HepG2 (cell line): ENCODE results near the gene OSBPL8. TPM values are rescaled to one million over a fixed set of nuclear protein-coding genes. Genes with fewer than 3 reads are reported as not detected.

Source experiments
- ATAC-seq: fragments of 200-7000 bp; cut with Tn5 transposase; 3 replicates; pipeline ENCODE4 v1.9.1; 2020; ENCODE audit warnings: mild to moderate bottlenecking, moderate library complexity
- BruUV-seq: library from RNA; stranded (reverse); fragments of 400-500 nt; replicated peaks from 2 replicates; lab custom pipeline; 2021; lab: Mats Ljungman, UMichigan
- CTCF ChIA-PET: fragments of 300-600 bp; formaldehyde crosslinking; extraction: SDS; loops from one replicate; lab custom pipeline; 2021; ENCODE audit warnings: low total read pairs, inconsistent platforms, low intra/inter-chr PET ratio; lab: Yijun Ruan, JAX
- POLR2A ChIA-PET: fragments of 350-600 bp; sonication (Branson Sonifier 250); formaldehyde crosslinking; loops from one replicate; lab custom pipeline; 2020; ENCODE audit warnings: antibody characterized with exemption, inconsistent platforms; lab: Yijun Ruan, JAX
- DNase-seq: peaks from one replicate; pipeline ENCODE4 v3.0.0-alpha.2; 2015; ENCODE audit warnings: low spot score
- FAIRE-seq: peaks from 3 replicates; lab custom pipeline; 2011; peaks lifted over from hg19 to GRCh38; lab: Jason Lieb, UNC
- H2AFZ ChIP-seq: one replicate; pipeline ENCODE4 v1.6.1; 2011; ENCODE audit warnings: low read length, inconsistent platforms
- H3K27ac ChIP-seq: fragments of 300-600 bp; 3 replicates; pipeline ENCODE4 v1.8.0; 2011; ENCODE audit warnings: mixed run types, mild to moderate bottlenecking, mixed read lengths, low read length, inconsistent platforms; ENCODE audit not compliant: insufficient read depth; ENCODE audit errors: extremely low read length
- H3K27me3 ChIP-seq, 2 experiments: fragments of 200-600 bp in 1 of 2; 2 replicates in 1 of 2; 3 replicates in 1 of 2; pipeline versions ENCODE4 v1.6.0 to v1.8.0; 2011; ENCODE audit warnings: low read length in 2 of 2, mild to moderate bottlenecking in 2 of 2, moderate library complexity in 2 of 2, inconsistent platforms in 1 of 2; ENCODE audit not compliant: insufficient read depth in 2 of 2, control insufficient read depth in 1 of 2
- H3K36me3 ChIP-seq, 2 experiments: fragments of 200-600 bp in 1 of 2; replicated peaks in 1 of 2; 2 replicates in 1 of 2; 3 replicates in 1 of 2; pipeline versions ENCODE4 v1.5.1 to v1.8.0; 2011; ENCODE audit warnings: low read length in 2 of 2, inconsistent platforms in 1 of 2; ENCODE audit not compliant: insufficient read depth in 2 of 2, control insufficient read depth in 1 of 2
- H3K4me1 ChIP-seq: 2 replicates; pipeline ENCODE4 v1.5.1; 2012; ENCODE audit warnings: low read length, inconsistent platforms; ENCODE audit not compliant: insufficient read depth
- H3K4me2 ChIP-seq: 2 replicates; pipeline ENCODE4 v1.6.0; 2011; ENCODE audit warnings: low read depth, low read length, inconsistent platforms
- H3K4me3 ChIP-seq, 3 experiments: fragments of 200-600 bp in 1 of 3; sonication (generic), shearing (Covaris generic) in 1 of 3; replicated peaks in 1 of 3; 2 replicates each; pipeline ENCODE4 v1.5.1; 2011 to 2016; ENCODE audit warnings: low read length in 3 of 3, inconsistent platforms in 2 of 3, low read depth in 2 of 3, mild to moderate bottlenecking in 2 of 3, control low read depth in 1 of 3, mixed read lengths in 1 of 3; ENCODE audit not compliant: insufficient read depth in 1 of 3
- H3K79me2 ChIP-seq: one replicate; pipeline ENCODE4 v1.6.1; 2011; ENCODE audit warnings: low read length, inconsistent platforms; ENCODE audit not compliant: insufficient read depth
- H3K9ac ChIP-seq: 2 replicates; pipeline ENCODE4 v1.6.0; 2011; ENCODE audit warnings: mild to moderate bottlenecking, low read depth, low read length, inconsistent platforms; ENCODE audit not compliant: insufficient read depth
- H3K9me3 ChIP-seq: 2 replicates; pipeline ENCODE4 v1.5.1; 2012; ENCODE audit warnings: mild to moderate bottlenecking, low read length
- H4K20me1 ChIP-seq: 2 replicates; pipeline ENCODE4 v1.6.0; 2011; ENCODE audit warnings: inconsistent platforms, mild to moderate bottlenecking, low read length, moderate library complexity; ENCODE audit not compliant: insufficient read depth
- EHMT2 ChIP-seq: fragments of 200-600 bp; sonication (generic); IDR thresholded peaks from 2 replicates; pipeline ENCODE4 v1.7.0; 2017; ENCODE audit warnings: antibody characterized with exemption, low read depth, low read length, borderline replicate concordance
- HNRNPLL ChIP-seq: fragments of 200-400 bp; formaldehyde crosslinking; IDR thresholded peaks from 2 replicates; pipeline ENCODE4 v1.6.1; 2017; ENCODE audit warnings: mild to moderate bottlenecking, low read depth, low read length; ENCODE audit not compliant: poor library complexity, severe bottlenecking
- IRX3 ChIP-seq: sonication (generic); formaldehyde crosslinking; IDR thresholded peaks from 2 replicates; pipeline ENCODE4 v1.8.1; 2023; ENCODE audit warnings: mild to moderate bottlenecking, low read depth, missing genetic modification reagents, borderline replicate concordance
- KLF6 ChIP-seq: IDR thresholded peaks from 2 replicates; pipeline ENCODE4 v1.8.0; 2016; ENCODE audit warnings: missing biosample characterization, missing genetic modification reagents
- MZF1 ChIP-seq: sonication (generic); formaldehyde crosslinking; IDR thresholded peaks from 2 replicates; pipeline ENCODE4 v1.8.1; 2023; ENCODE audit warnings: mild to moderate bottlenecking, missing genetic modification reagents, borderline replicate concordance
- NAIF1 ChIP-seq: sonication (generic); formaldehyde crosslinking; IDR thresholded peaks from 2 replicates; pipeline ENCODE4 v1.5.0; 2020; ENCODE audit warnings: mild to moderate bottlenecking, missing genetic modification reagents, borderline replicate concordance
- NCOA2 ChIP-seq: sonication (generic); formaldehyde crosslinking; IDR thresholded peaks from 2 replicates; pipeline ENCODE4 v1.8.0; 2022; ENCODE audit warnings: inconsistent platforms
- NFYC ChIP-seq: IDR thresholded peaks from 2 replicates; pipeline ENCODE4 v1.6.1; 2016; ENCODE audit warnings: missing genetic modification reagents, missing compliant biosample characterization
- PCBP1 ChIP-seq: fragments of 200-400 bp; formaldehyde crosslinking; IDR thresholded peaks from 2 replicates; pipeline ENCODE4 v1.6.1; 2017; ENCODE audit warnings: mild to moderate bottlenecking, low read depth, low read length, borderline replicate concordance
- PHF21A ChIP-seq: sonication (generic); formaldehyde crosslinking; IDR thresholded peaks from 2 replicates; pipeline ENCODE4 v1.5.0; 2020; ENCODE audit warnings: mild to moderate bottlenecking, missing genetic modification reagents
- POGZ ChIP-seq: sonication (generic); formaldehyde crosslinking; IDR thresholded peaks from 2 replicates; pipeline ENCODE4 v1.4.0; 2020; ENCODE audit warnings: mild to moderate bottlenecking, missing genetic modification reagents
- ZNF251 ChIP-seq: sonication (generic); formaldehyde crosslinking; IDR thresholded peaks from 2 replicates; pipeline ENCODE4 v1.9.0; 2021; ENCODE audit warnings: mild to moderate bottlenecking, missing genetic modification reagents
- ZNF256 ChIP-seq: sonication (generic); formaldehyde crosslinking; conservative IDR thresholded peaks from 2 replicates; pipeline ENCODE4 v1.4.0; 2020; ENCODE audit warnings: missing genetic modification reagents
- ZNF44 ChIP-seq: sonication (generic); formaldehyde crosslinking; IDR thresholded peaks from 2 replicates; pipeline ENCODE4 v1.5.1; 2020; ENCODE audit warnings: mild to moderate bottlenecking, missing genetic modification reagents
- ZNF510 ChIP-seq: sonication (generic); formaldehyde crosslinking; IDR thresholded peaks from 2 replicates; pipeline ENCODE4 v1.4.0; 2020; ENCODE audit warnings: low read depth, mild to moderate bottlenecking, missing genetic modification reagents
- ZNF530 ChIP-seq: sonication (generic); formaldehyde crosslinking; IDR thresholded peaks from 2 replicates; pipeline ENCODE4 v1.5.0; 2020; ENCODE audit warnings: low read depth, mild to moderate bottlenecking, missing genetic modification reagents
- ZNF570 ChIP-seq: sonication (generic); formaldehyde crosslinking; IDR thresholded peaks from 2 replicates; pipeline ENCODE4 v1.4.0; 2020; ENCODE audit warnings: mild to moderate bottlenecking, missing genetic modification reagents, borderline replicate concordance
- ZSCAN21 ChIP-seq: sonication (generic); formaldehyde crosslinking; IDR thresholded peaks from 2 replicates; pipeline ENCODE4 v1.8.0; 2022; ENCODE audit warnings: mild to moderate bottlenecking, missing genetic modification reagents, moderate library complexity, borderline replicate concordance
- WGBS: methylation state at CpG from one replicate; pipeline ENCODE4 v1.1.6; 2017; ENCODE audit warnings: low lambda C conversion rate; 5-methylcytosine and 5-hydroxymethylcytosine counted together
- in situ Hi-C: cut with HindIII; loops from 2 replicates; pipeline ENCODE4 v1.10.0; 2017; ENCODE audit warnings: low pct_unique_long_range_greater_than_20kb; ENCODE audit not compliant: extremely low pct_ligation_motif_present
- intact Hi-C: fragments of 100-400 bp; cut with micrococcal nuclease; formaldehyde crosslinking; loops from one replicate; pipeline ENCODE4 v1.10.0; 2022; ENCODE audit not compliant: unreplicated experiment
- polyA plus RNA-seq, 8 experiments: library from polyadenylated mRNA; depleted of rRNA in 3 of 8; stranded (reverse) in 7 of 8; unstranded in 1 of 8; fragments of >200 nt; fragmentation: Illumina TruSeq in 4 of 8; extraction: Trizol in 4 of 8; gene quantifications; 2 replicates each; pipeline versions ENCODE4 v1.2.1 to v1.2.3, GENCODE V29; 2011 to 2016; ENCODE audit warnings: low read depth in 4 of 8, missing spikeins in 1 of 8, mixed read lengths in 1 of 8; ENCODE audit not compliant: insufficient read depth in 1 of 8
- total RNA-seq, 5 experiments: library from RNA; depleted of rRNA; stranded (reverse); fragments of >200 nt; fragmentation: Illumina TruSeq; extraction: Trizol; gene quantifications; 2 replicates each; pipeline ENCODE4 v1.2.3, GENCODE V29; 2016; ENCODE audit warnings: low read depth in 1 of 5
- TF ChIP-seq, protein P1 (sequence below): sonication (generic); formaldehyde crosslinking; IDR thresholded peaks from 2 replicates; pipeline ENCODE4 v1.9.0; 2021; ENCODE audit warnings: missing genetic modification reagents, borderline replicate concordance

The OSBPL8 gene
- total and polyA plus RNA-seq, 2 of the 13 experiments (the other 11 are each of a cell fraction or from before 2014, with no cell fraction given): 11.0 to 33.9 TPM

DNA sequence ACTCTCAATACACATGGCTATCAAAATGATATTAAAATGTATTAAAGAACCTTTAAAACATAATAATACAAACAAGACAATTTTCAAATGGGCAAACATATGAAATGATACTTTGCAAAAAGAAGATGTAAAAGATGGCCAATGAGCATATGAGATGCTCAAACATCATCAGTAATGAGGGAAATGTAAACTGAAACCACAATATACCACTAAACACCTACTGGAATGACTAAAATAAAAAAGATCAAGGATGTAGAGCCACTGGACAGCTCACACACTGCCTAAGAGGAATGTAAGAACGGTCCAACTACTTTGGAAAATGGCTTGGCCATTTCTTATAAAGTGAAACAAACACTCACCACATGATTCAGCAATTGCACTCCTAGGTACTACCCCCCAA is 114.1 kb downstream of the OSBPL8 start:
- DNase-seq (no peak), FAIRE-seq (no peak), ATAC-seq (no peak)
- no peak overlapping the region for H3K27ac ChIP-seq
- ChIA-PET CTCF (no interaction called here), POLR2A (no interaction called here)
- 89% methylated on average over 1 of the region's 1 CpG for WGBS
- H2AFZ ChIP-seq: no peak overlapping the region
- no peak overlapping the region for H3K9ac ChIP-seq
- TF ChIP-seq HNRNPLL (no peak), ZNF570 (no peak), ZSCAN21 (CRISPR knock-in tag) (no peak), MZF1 (CRISPR knock-in tag) (no peak), ZNF510 (CRISPR knock-in tag) (no peak), PCBP1 (no peak), KLF6 (CRISPR knock-in tag) (no peak), ZNF251 (CRISPR knock-in tag) (no peak), NAIF1 (CRISPR knock-in tag) (no peak), NCOA2 (CRISPR knock-in tag) (no peak), EHMT2 (no peak), ZNF44 (CRISPR knock-in tag) (no peak), NFYC (no peak), PHF21A (CRISPR knock-in tag) (no peak), ZNF530 (CRISPR knock-in tag) (no peak), IRX3 (CRISPR knock-in tag) (no peak), ZNF256 (CRISPR knock-in tag) (no peak), POGZ (CRISPR knock-in tag) (no peak)
- TF ChIP-seq, protein P1, sequence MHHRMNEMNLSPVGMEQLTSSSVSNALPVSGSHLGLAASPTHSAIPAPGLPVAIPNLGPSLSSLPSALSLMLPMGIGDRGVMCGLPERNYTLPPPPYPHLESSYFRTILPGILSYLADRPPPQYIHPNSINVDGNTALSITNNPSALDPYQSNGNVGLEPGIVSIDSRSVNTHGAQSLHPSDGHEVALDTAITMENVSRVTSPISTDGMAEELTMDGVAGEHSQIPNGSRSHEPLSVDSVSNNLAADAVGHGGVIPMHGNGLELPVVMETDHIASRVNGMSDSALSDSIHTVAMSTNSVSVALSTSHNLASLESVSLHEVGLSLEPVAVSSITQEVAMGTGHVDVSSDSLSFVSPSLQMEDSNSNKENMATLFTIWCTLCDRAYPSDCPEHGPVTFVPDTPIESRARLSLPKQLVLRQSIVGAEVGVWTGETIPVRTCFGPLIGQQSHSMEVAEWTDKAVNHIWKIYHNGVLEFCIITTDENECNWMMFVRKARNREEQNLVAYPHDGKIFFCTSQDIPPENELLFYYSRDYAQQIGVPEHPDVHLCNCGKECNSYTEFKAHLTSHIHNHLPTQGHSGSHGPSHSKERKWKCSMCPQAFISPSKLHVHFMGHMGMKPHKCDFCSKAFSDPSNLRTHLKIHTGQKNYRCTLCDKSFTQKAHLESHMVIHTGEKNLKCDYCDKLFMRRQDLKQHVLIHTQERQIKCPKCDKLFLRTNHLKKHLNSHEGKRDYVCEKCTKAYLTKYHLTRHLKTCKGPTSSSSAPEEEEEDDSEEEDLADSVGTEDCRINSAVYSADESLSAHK (CRISPR knock-in tag): no peak
- H3K27me3 ChIP-seq: no peaks in the 10 kb centered on the region
- no peak overlapping the region for H3K4me3 ChIP-seq
- BruUV-seq: no TSS peak
- H4K20me1 ChIP-seq: no peaks in the 10 kb centered on the region
- in situ Hi-C loops: no loop called here
- no peaks in the 10 kb centered on the region for H3K79me2 ChIP-seq
- no peaks in the 10 kb centered on the region for H3K4me1 ChIP-seq
- peaks cover 0 to 7% of the 10 kb centered on the region in 2 experiments; a peak in 1 of 5 replicates for H3K36me3 ChIP-seq
- no peak overlapping the region for H3K4me2 ChIP-seq
- intact Hi-C loops: no loop called here
- no peaks in the 10 kb centered on the region for H3K9me3 ChIP-seq
